Neural cell (in vitro differentiated cells): Measurements from ENCODE around the gene CDK8. TPM values are rescaled to one million over a fixed set of nuclear protein-coding genes. Genes with fewer than 3 reads are reported as not detected.

Experiments
- H2AFZ ChIP-seq: fragments of 200-600, 300-800 bp; sonication (generic), shearing (Covaris generic); 2 replicates; pipeline ENCODE4 v1.6.0; 2014; ENCODE audit warnings: low read depth, mild to moderate bottlenecking, antibody characterized with exemption, low read length, moderate library complexity
- H3F3A ChIP-seq: fragments of 200-600 bp; shearing (Covaris generic); 2 replicates; pipeline ENCODE4 v1.6.1; 2016; ENCODE audit warnings: mild to moderate bottlenecking, moderate library complexity, mixed read lengths, antibody characterized with exemption, low read length; ENCODE audit not compliant: insufficient read depth, poor library complexity, severe bottlenecking
- H3K27ac ChIP-seq: fragments of 200-600, 300-800 bp; sonication (generic), shearing (Covaris generic); 2 replicates; pipeline ENCODE4 v1.5.1; 2014; ENCODE audit warnings: mild to moderate bottlenecking, low read length, moderate library complexity
- H3K27me3 ChIP-seq: fragments of 300-800, 200-600 bp; sonication (generic), shearing (Covaris generic); 2 replicates; pipeline ENCODE4 v1.6.0; 2014; ENCODE audit warnings: mild to moderate bottlenecking, low read depth, low read length, moderate library complexity; ENCODE audit not compliant: insufficient read depth
- H3K36me3 ChIP-seq: fragments of 300-800, 200-600 bp; sonication (generic), shearing (Covaris generic); 2 replicates; pipeline ENCODE4 v1.5.1; 2014; ENCODE audit warnings: mild to moderate bottlenecking, antibody characterized with exemption, low read length, moderate library complexity; ENCODE audit not compliant: insufficient read depth
- H3K4me2 ChIP-seq: fragments of 300-800, 200-600 bp; sonication (generic), shearing (Covaris generic); 2 replicates; pipeline ENCODE4 v1.6.0; 2014; ENCODE audit warnings: mild to moderate bottlenecking, low read length
- H3K4me3 ChIP-seq: fragments of 300-800, 200-600 bp; sonication (generic), shearing (Covaris generic); 2 replicates; pipeline ENCODE4 v1.5.1; 2014; ENCODE audit warnings: mild to moderate bottlenecking, low read length, moderate library complexity
- H3K79me2 ChIP-seq: fragments of 200-600 bp; shearing (Covaris generic); replicated peaks from 2 replicates; pipeline ENCODE4 v1.6.0; 2014; ENCODE audit warnings: mild to moderate bottlenecking, low read length, moderate library complexity; ENCODE audit not compliant: insufficient read depth
- H3K9ac ChIP-seq: fragments of 300-800, 200-600 bp; sonication (generic), shearing (Covaris generic); 2 replicates; pipeline ENCODE4 v1.6.1; 2016; ENCODE audit warnings: mild to moderate bottlenecking, low read length, mixed read lengths
- H3K9me2 ChIP-seq: fragments of 200-600 bp; shearing (Covaris generic); 2 replicates; pipeline ENCODE4 v1.6.1; 2016; ENCODE audit warnings: mild to moderate bottlenecking, low read length, mixed read lengths; ENCODE audit not compliant: insufficient read depth
- H3K9me3 ChIP-seq: fragments of 200-600, 300-800 bp; sonication (generic), shearing (Covaris generic); 2 replicates; pipeline ENCODE4 v1.6.1; 2016; ENCODE audit warnings: mild to moderate bottlenecking, mixed run types, low read length, moderate library complexity, mixed read lengths
- H4K20me1 ChIP-seq: fragments of 200-600 bp; shearing (Covaris generic); 2 replicates; pipeline ENCODE4 v1.6.1; 2016; ENCODE audit warnings: mild to moderate bottlenecking, mixed run types; ENCODE audit not compliant: insufficient read depth
- CTCF ChIP-seq: fragments of 450-650 bp; IDR thresholded peaks from 2 replicates; pipeline ENCODE4 v1.5.1; 2014; ENCODE audit warnings: antibody characterized with exemption, mild to moderate bottlenecking, moderate library complexity; ENCODE audit not compliant: poor library complexity, severe bottlenecking
- EP300 ChIP-seq: fragments of 450-650 bp; conservative IDR thresholded peaks from 2 replicates; pipeline ENCODE4 v1.6.1; 2014; ENCODE audit warnings: antibody characterized with exemption, mild to moderate bottlenecking, moderate library complexity; ENCODE audit not compliant: poor library complexity, severe bottlenecking
- EZH2 ChIP-seq: fragments of 200-600, 300-800 bp; shearing (Covaris generic), sonication (generic); IDR thresholded peaks from 2 replicates; pipeline ENCODE4 v1.6.1; 2014; ENCODE audit warnings: antibody characterized with exemption, low read length, borderline replicate concordance, mild to moderate bottlenecking; ENCODE audit not compliant: insufficient read depth, poor library complexity, severe bottlenecking
- MXI1 ChIP-seq: fragments of 450-650 bp; conservative IDR thresholded peaks from 2 replicates; pipeline ENCODE4 v1.6.1; 2014; ENCODE audit warnings: antibody characterized with exemption, mild to moderate bottlenecking; ENCODE audit not compliant: poor library complexity, severe bottlenecking
- POLR2AphosphoS5 ChIP-seq: IDR thresholded peaks from 2 replicates; pipeline ENCODE4 v1.6.1; 2012
- RAD21 ChIP-seq: fragments of 450-650 bp; conservative IDR thresholded peaks from 2 replicates; pipeline ENCODE4 v1.6.1; 2014; ENCODE audit warnings: antibody characterized with exemption, mild to moderate bottlenecking, moderate library complexity
- REST ChIP-seq: IDR thresholded peaks from 2 replicates; pipeline ENCODE4 v1.6.1; 2012; ENCODE audit warnings: borderline replicate concordance
- SMC3 ChIP-seq: fragments of 450-650 bp; conservative IDR thresholded peaks from 2 replicates; pipeline ENCODE4 v1.6.1; 2014; ENCODE audit warnings: antibody characterized with exemption, mild to moderate bottlenecking, moderate library complexity; ENCODE audit not compliant: poor library complexity
- TAF1 ChIP-seq: IDR thresholded peaks from 2 replicates; pipeline ENCODE4 v1.6.1; 2012; ENCODE audit warnings: low read depth
- polyA plus RNA-seq: library from polyadenylated mRNA; depleted of rRNA; stranded (reverse); fragments of >200 nt; gene quantifications from 2 replicates; pipeline ENCODE4 v1.2.3, GENCODE V29; 2014

The CDK8 gene
- polyA plus RNA-seq, 1 donor from 2014 or later = 58.9 TPM

GRCh38 chr13:26412936-26413716 is 159.2 kb downstream of the CDK8 start:
- Histone ChIP-seq H3K9ac (no peak overlapping the region), H3K4me3 (no peak overlapping the region)
- TF ChIP-seq EZH2 (no peak), MXI1 (no peak), CTCF (no peak), EP300 (no peak), SMC3 (no peak), POLR2AphosphoS5 (no peak), REST (no peak), RAD21 (no peak), TAF1 (no peak)

GRCh38 chr13:26420282-26420960 is 166.5 kb downstream of the CDK8 start:
- Histone ChIP-seq H3K27ac (no peak overlapping the region), H3K9me2 (no peaks in the 10 kb centered on the region), H4K20me1 (no peaks in the 10 kb centered on the region), H3K79me2 (no peaks in the 10 kb centered on the region), H3K27me3 (no peaks in the 10 kb centered on the region), H3K9me3 (no peaks in the 10 kb centered on the region), H2AFZ (no peak overlapping the region), H3K9ac (no peak overlapping the region), H3K36me3 (no peaks in the 10 kb centered on the region), H3K4me2 (no peak overlapping the region), H3F3A (no peaks in the 10 kb centered on the region), H3K4me3 (no peak overlapping the region)
- no peak for TF ChIP-seq REST
- no peak for TF ChIP-seq POLR2AphosphoS5

More at GRCh38 chr13:26412936-26413716, 159.2 kb downstream of the CDK8 start:
- H4K20me1 ChIP-seq = no peaks in the 10 kb centered on the region
- H3K36me3 ChIP-seq = no peaks in the 10 kb centered on the region
- H3K9me2 ChIP-seq = no peaks in the 10 kb centered on the region
- no peak overlapping the region for H3K4me2 ChIP-seq
- H2AFZ ChIP-seq = no peak overlapping the region
- H3K9me3 ChIP-seq = peaks cover 3% of the 10 kb centered on the region
- no peaks in the 10 kb centered on the region for H3K27me3 ChIP-seq
- H3F3A ChIP-seq = no peaks in the 10 kb centered on the region
- H3K27ac ChIP-seq = no peak overlapping the region
- no peaks in the 10 kb centered on the region for H3K79me2 ChIP-seq
